DND-41 (cell line): Measurements from ENCODE around the gene PLA2G4B.

Experiments used
- ATAC-seq: fragments of 200-7000 bp; cut with Tn5 transposase; 3 replicates; pipeline ENCODE4 v1.9.1; 2021; ENCODE audit warnings: low read depth; ENCODE audit not compliant: insufficient read depth
- DNase-seq: peaks from one replicate; pipeline ENCODE4 v3.0.0-alpha.2; 2020
- H2AFZ ChIP-seq: 2 replicates; pipeline ENCODE4 v1.6.0; 2012; ENCODE audit warnings: low read depth, low read length
- H3K27ac ChIP-seq: 2 replicates; pipeline ENCODE4 v1.5.1; 2012; ENCODE audit warnings: low read length, inconsistent platforms
- H3K27me3 ChIP-seq: fragments of 200-600 bp; sonication (generic); 2 replicates; pipeline ENCODE4 v1.6.0; 2012; ENCODE audit warnings: low read length, mild to moderate bottlenecking, inconsistent platforms; ENCODE audit not compliant: insufficient read depth, poor library complexity
- H3K36me3 ChIP-seq: 2 replicates; pipeline ENCODE4 v1.5.1; 2012; ENCODE audit warnings: low read length, inconsistent platforms; ENCODE audit not compliant: insufficient read depth
- H3K4me1 ChIP-seq: 2 replicates; pipeline ENCODE4 v1.5.1; 2012; ENCODE audit warnings: mild to moderate bottlenecking, low read length; ENCODE audit not compliant: insufficient read depth
- H3K4me2 ChIP-seq: 2 replicates; pipeline ENCODE4 v1.6.0; 2012; ENCODE audit warnings: mild to moderate bottlenecking, moderate library complexity, low read length, inconsistent platforms; ENCODE audit not compliant: insufficient read depth
- H3K4me3 ChIP-seq, 2 experiments: fragments of 200-600 bp in 1 of 2; shearing (Covaris generic) in 1 of 2; 2 replicates each; pipeline ENCODE4 v1.5.1; 2012 to 2016; ENCODE audit warnings: inconsistent platforms in 2 of 2, low read length in 2 of 2, mild to moderate bottlenecking in 2 of 2, low read depth in 1 of 2, moderate library complexity in 1 of 2
- H3K79me2 ChIP-seq: 2 replicates; pipeline ENCODE4 v1.6.0; 2012; ENCODE audit warnings: low read length, inconsistent platforms; ENCODE audit not compliant: insufficient read depth
- H3K9ac ChIP-seq: 2 replicates; pipeline ENCODE4 v1.6.0; 2012; ENCODE audit warnings: low read depth, mild to moderate bottlenecking, inconsistent platforms, low read length, moderate library complexity
- H3K9me3 ChIP-seq: 2 replicates; pipeline ENCODE4 v1.5.1; 2012; ENCODE audit warnings: low read length, moderate library complexity, mild to moderate bottlenecking, inconsistent platforms; ENCODE audit not compliant: insufficient read depth, severe bottlenecking
- H4K20me1 ChIP-seq: 2 replicates; pipeline ENCODE4 v1.6.0; 2012; ENCODE audit warnings: low read length; ENCODE audit not compliant: insufficient read depth
- EZH2 ChIP-seq: IDR thresholded peaks from 3 replicates; pipeline ENCODE4 v1.6.1; 2012; ENCODE audit warnings: borderline replicate concordance, low read depth, mild to moderate bottlenecking, moderate library complexity, low read length, inconsistent platforms; ENCODE audit not compliant: severe bottlenecking
- TF ChIP-seq, protein P1 (sequence below): IDR thresholded peaks from 2 replicates; pipeline ENCODE4 v1.5.1; 2012; ENCODE audit warnings: borderline replicate concordance, low read length, moderate library complexity, mild to moderate bottlenecking; ENCODE audit not compliant: poor library complexity, severe bottlenecking; ENCODE audit errors: extremely low read depth

The PLA2G4B gene, protein sequence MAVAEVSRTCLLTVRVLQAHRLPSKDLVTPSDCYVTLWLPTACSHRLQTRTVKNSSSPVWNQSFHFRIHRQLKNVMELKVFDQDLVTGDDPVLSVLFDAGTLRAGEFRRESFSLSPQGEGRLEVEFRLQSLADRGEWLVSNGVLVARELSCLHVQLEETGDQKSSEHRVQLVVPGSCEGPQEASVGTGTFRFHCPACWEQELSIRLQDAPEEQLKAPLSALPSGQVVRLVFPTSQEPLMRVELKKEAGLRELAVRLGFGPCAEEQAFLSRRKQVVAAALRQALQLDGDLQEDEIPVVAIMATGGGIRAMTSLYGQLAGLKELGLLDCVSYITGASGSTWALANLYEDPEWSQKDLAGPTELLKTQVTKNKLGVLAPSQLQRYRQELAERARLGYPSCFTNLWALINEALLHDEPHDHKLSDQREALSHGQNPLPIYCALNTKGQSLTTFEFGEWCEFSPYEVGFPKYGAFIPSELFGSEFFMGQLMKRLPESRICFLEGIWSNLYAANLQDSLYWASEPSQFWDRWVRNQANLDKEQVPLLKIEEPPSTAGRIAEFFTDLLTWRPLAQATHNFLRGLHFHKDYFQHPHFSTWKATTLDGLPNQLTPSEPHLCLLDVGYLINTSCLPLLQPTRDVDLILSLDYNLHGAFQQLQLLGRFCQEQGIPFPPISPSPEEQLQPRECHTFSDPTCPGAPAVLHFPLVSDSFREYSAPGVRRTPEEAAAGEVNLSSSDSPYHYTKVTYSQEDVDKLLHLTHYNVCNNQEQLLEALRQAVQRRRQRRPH

DNA sequence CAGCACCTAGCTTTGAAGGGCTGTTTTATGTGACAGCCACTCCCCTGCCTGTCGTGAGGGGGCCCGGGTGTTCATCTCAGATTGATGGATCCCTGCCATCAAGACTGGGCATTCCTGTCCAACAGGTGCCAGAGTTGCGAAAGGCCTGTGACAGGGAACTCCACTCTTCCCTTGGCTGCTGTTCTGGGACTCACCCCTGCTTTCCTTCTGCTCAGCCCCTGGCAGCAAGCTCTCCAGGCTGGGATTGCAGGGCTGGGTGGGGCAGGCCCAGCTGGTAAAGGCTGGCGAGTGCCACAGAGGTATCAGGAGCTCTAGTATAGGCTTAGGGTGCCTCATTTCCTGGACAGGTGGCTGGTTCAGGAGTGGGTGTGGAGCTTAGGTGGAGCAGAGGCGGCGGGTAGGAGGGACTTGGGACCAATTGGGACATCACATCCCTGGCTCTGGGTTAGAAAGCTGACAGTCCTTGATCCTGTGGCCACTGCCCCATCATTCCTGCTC is at the start of gene PLA2G4B:
Gene PLA2G4B (plus strand): TSS at position 448 of the 498 bp plus-strand sequence. CDS start 67 bp downstream, outside the sequence.
- TF ChIP-seq, protein P1, sequence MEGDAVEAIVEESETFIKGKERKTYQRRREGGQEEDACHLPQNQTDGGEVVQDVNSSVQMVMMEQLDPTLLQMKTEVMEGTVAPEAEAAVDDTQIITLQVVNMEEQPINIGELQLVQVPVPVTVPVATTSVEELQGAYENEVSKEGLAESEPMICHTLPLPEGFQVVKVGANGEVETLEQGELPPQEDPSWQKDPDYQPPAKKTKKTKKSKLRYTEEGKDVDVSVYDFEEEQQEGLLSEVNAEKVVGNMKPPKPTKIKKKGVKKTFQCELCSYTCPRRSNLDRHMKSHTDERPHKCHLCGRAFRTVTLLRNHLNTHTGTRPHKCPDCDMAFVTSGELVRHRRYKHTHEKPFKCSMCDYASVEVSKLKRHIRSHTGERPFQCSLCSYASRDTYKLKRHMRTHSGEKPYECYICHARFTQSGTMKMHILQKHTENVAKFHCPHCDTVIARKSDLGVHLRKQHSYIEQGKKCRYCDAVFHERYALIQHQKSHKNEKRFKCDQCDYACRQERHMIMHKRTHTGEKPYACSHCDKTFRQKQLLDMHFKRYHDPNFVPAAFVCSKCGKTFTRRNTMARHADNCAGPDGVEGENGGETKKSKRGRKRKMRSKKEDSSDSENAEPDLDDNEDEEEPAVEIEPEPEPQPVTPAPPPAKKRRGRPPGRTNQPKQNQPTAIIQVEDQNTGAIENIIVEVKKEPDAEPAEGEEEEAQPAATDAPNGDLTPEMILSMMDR: no peak
- TF ChIP-seq EZH2: no peak
- Histone ChIP-seq H3K4me3 (no peak within 1 kb of the TSS), H3K36me3 (no peaks in the 10 kb centered on the region; the same call in 1 of the 2 replicates), H4K20me1 (no peaks in the 10 kb centered on the region; the same call in 1 of the 2 replicates), H3K4me1 (no peaks in the 10 kb centered on the region), H3K27ac (no peak within 1 kb of the TSS), H3K4me2 (no peak within 1 kb of the TSS), H2AFZ (no peak within 1 kb of the TSS), H3K27me3 (no peaks in the 10 kb centered on the region), H3K9me3 (no peaks in the 10 kb centered on the region), H3K9ac (no peak within 1 kb of the TSS), H3K79me2 (no peaks in the 10 kb centered on the region)
- DNase-seq (no peak), ATAC-seq (no peak)

DNA sequence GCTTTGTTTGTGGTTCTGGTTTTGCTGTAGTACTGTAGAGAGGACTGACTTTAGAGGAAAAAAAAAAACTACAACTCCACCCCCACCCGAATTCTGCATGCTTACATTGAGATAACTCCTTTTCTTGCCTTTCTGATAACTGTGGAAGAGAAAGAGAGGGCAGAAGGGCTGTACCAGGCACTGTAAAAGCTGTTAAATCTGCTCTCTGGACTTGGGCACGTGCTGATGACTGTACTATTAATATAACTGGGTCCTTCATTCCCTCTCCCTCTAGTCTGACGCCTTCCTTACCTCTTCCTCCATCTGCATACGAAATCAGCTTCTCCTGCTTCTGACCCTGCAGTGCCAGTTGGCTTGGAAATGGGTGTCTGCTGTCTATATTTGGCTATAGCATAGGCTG is 49.4 kb upstream of the PLA2G4B start:
- peaks cover 32% of the 10 kb centered on the region; the same call in 1 of the 2 replicates for H3K79me2 ChIP-seq
- no peak for DNase-seq
- H2AFZ ChIP-seq: no peak overlapping the region
- no peaks in the 10 kb centered on the region for H3K27me3 ChIP-seq
- no peaks in the 10 kb centered on the region for H3K9me3 ChIP-seq
- no peak overlapping the region for H3K27ac ChIP-seq
- no peak for TF ChIP-seq EZH2
- TF ChIP-seq, protein P1: no peak
- no peak overlapping the region for H3K9ac ChIP-seq
- H4K20me1 ChIP-seq: peaks cover 3% of the 10 kb centered on the region; the same call in 1 of the 2 replicates
- H3K4me3 ChIP-seq: no peak overlapping the region
- no peak for ATAC-seq
- no peak overlapping the region for H3K4me2 ChIP-seq
- H3K36me3 ChIP-seq: no peaks in the 10 kb centered on the region
- H3K4me1 ChIP-seq: peaks cover 24% of the 10 kb centered on the region

DNA sequence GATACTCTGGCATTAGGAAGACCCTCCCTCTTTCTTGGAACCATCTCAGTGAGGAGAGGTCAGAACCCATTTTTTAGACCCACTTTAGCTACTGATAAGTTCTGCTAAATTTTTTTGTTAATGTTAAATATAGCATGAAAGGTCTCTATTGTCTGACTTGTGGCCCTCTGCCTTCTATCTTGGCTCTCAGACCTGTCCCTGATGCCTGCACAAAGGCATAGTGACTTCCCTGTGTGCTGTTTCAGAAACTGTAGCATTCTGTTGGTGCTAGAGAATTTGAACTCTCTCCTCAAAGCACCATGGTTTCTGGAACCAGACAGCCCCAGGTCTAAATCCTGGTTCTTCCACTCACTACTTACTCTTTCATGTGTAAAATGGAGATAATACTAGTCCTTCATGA is 49.0 kb upstream of the PLA2G4B start:
- Histone ChIP-seq H3K9ac (no peak overlapping the region), H3K27ac (no peak overlapping the region; the same call in 1 of the 2 replicates), H3K4me3 (no peak overlapping the region), H3K9me3 (no peaks in the 10 kb centered on the region), H3K4me1 (peaks cover 24% of the 10 kb centered on the region), H3K27me3 (no peaks in the 10 kb centered on the region), H2AFZ (no peak overlapping the region), H3K36me3 (no peaks in the 10 kb centered on the region), H3K4me2 (no peak overlapping the region), H3K79me2 (peaks cover 33% of the 10 kb centered on the region; the same call in 1 of the 2 replicates), H4K20me1 (peaks cover 3% of the 10 kb centered on the region; the same call in 1 of the 2 replicates)
- DNase-seq (no peak), ATAC-seq (no peak)
- TF ChIP-seq, protein P1: no peak
- TF ChIP-seq EZH2: no peak
